ENCODE results near the gene SNCAIP.

GRCh38 chr5:122366501-122366900 is 54.5 kb downstream of the SNCAIP start:
- TF ChIP-seq SRF (CRISPR knock-in tag; IDR thresholded peaks at IDR 0.05), result no peak
- no peak for TF ChIP-seq ZNF143 (CRISPR knock-in tag; IDR thresholded peaks at IDR 0.05)
- TF ChIP-seq TBL1XR1 (IDR thresholded peaks at IDR 0.05; ENCODE audit: low read length in 2 of 2), result no peak
- TF ChIP-seq ELK3 (CRISPR knock-in tag; IDR thresholded peaks at IDR 0.05), result no peak
- TF ChIP-seq HMG20B (CRISPR knock-in tag; IDR thresholded peaks at IDR 0.05), result no peak
- TF ChIP-seq, protein P1, sequence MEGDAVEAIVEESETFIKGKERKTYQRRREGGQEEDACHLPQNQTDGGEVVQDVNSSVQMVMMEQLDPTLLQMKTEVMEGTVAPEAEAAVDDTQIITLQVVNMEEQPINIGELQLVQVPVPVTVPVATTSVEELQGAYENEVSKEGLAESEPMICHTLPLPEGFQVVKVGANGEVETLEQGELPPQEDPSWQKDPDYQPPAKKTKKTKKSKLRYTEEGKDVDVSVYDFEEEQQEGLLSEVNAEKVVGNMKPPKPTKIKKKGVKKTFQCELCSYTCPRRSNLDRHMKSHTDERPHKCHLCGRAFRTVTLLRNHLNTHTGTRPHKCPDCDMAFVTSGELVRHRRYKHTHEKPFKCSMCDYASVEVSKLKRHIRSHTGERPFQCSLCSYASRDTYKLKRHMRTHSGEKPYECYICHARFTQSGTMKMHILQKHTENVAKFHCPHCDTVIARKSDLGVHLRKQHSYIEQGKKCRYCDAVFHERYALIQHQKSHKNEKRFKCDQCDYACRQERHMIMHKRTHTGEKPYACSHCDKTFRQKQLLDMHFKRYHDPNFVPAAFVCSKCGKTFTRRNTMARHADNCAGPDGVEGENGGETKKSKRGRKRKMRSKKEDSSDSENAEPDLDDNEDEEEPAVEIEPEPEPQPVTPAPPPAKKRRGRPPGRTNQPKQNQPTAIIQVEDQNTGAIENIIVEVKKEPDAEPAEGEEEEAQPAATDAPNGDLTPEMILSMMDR (IDR thresholded peaks at IDR 0.05 in 2 of 3, conservative IDR thresholded peaks at IDR 0.05 in 1 of 3; ENCODE audit: insufficient read depth in 2 of 3, low read depth in 1 of 3, low read length in 3 of 3), result no peak
- TF ChIP-seq ZNF449 (CRISPR knock-in tag; IDR thresholded peaks at IDR 0.05), result no peak
- TF ChIP-seq, protein P2, sequence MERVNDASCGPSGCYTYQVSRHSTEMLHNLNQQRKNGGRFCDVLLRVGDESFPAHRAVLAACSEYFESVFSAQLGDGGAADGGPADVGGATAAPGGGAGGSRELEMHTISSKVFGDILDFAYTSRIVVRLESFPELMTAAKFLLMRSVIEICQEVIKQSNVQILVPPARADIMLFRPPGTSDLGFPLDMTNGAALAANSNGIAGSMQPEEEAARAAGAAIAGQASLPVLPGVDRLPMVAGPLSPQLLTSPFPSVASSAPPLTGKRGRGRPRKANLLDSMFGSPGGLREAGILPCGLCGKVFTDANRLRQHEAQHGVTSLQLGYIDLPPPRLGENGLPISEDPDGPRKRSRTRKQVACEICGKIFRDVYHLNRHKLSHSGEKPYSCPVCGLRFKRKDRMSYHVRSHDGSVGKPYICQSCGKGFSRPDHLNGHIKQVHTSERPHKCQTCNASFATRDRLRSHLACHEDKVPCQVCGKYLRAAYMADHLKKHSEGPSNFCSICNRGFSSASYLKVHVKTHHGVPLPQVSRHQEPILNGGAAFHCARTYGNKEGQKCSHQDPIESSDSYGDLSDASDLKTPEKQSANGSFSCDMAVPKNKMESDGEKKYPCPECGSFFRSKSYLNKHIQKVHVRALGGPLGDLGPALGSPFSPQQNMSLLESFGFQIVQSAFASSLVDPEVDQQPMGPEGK (CRISPR knock-in tag; IDR thresholded peaks at IDR 0.05; ENCODE audit: borderline replicate concordance), result no peak
- TF ChIP-seq HDAC1 (IDR thresholded peaks at IDR 0.05), result no peak
- TF ChIP-seq EZH2 (IDR thresholded peaks at IDR 0.05; ENCODE audit: borderline replicate concordance, low read depth, low read length), result no peak
